Gastroesophageal sphincter (tissue), 3 donors: Measurements from ENCODE around the gene ST3GAL2.

Experiments used
- CTCF ChIP-seq, 4 experiments: fragments of 200-600 bp in 2 of 4; fragments of 450-650 bp in 2 of 4; sonication (generic) in 1 of 4; IDR thresholded peaks; one replicate each; pipeline ENCODE4 v1.5.1; 2017 to 2019; ENCODE audit warnings: antibody characterized with exemption in 4 of 4, mild to moderate bottlenecking in 2 of 4, moderate library complexity in 2 of 4
- EP300 ChIP-seq: sonication (generic); formaldehyde crosslinking; IDR thresholded peaks from one replicate; pipeline ENCODE4 v1.6.1; 2017; ENCODE audit warnings: antibody characterized with exemption, mild to moderate bottlenecking
- POLR2A ChIP-seq, 2 donors: fragments of 450-650 bp; IDR thresholded peaks; one replicate each; pipeline ENCODE4 v1.6.1; 2017; ENCODE audit warnings: antibody characterized with exemption in 2 of 2, mild to moderate bottlenecking in 2 of 2, moderate library complexity in 1 of 2
- POLR2AphosphoS5 ChIP-seq: sonication (generic); formaldehyde crosslinking; IDR thresholded peaks from one replicate; pipeline ENCODE4 v1.6.1; 2017; ENCODE audit warnings: antibody characterized with exemption

GRCh38 chr16:70410734-70411133 lies 28.2 kb downstream of the ST3GAL2 start:
- TF ChIP-seq CTCF (IDR thresholded peaks at IDR 0.05), result no peak
- no peak for TF ChIP-seq POLR2AphosphoS5
- TF ChIP-seq EP300, result no peak
- no peak for TF ChIP-seq POLR2A (IDR thresholded peaks at IDR 0.05)
